LNCaP clone FGC (cell line): ENCODE data around the gene ARHGAP29.

Experiments used
- DNase-seq: peaks from one replicate; pipeline ENCODE4 v3.0.0-alpha.2; 2011; ENCODE audit warnings: low read depth
- H3K4me3 ChIP-seq: 2 replicates; pipeline ENCODE4 v1.5.1; 2011; ENCODE audit warnings: mild to moderate bottlenecking, low read depth, low read length, control low read depth
- CTCF ChIP-seq: IDR thresholded peaks from 2 replicates; pipeline ENCODE4 v1.5.1; 2012; ENCODE audit warnings: mild to moderate bottlenecking; ENCODE audit not compliant: control insufficient read depth, insufficient read depth; ENCODE audit errors: extremely low read depth

Gene ARHGAP29

GRCh38 chr1:94255476-94255875, 18.1 kb upstream of the ARHGAP29 start:
- no peak for TF ChIP-seq CTCF
- H3K4me3 ChIP-seq: no peak overlapping the region
- DNase-seq: no peak

DNA sequence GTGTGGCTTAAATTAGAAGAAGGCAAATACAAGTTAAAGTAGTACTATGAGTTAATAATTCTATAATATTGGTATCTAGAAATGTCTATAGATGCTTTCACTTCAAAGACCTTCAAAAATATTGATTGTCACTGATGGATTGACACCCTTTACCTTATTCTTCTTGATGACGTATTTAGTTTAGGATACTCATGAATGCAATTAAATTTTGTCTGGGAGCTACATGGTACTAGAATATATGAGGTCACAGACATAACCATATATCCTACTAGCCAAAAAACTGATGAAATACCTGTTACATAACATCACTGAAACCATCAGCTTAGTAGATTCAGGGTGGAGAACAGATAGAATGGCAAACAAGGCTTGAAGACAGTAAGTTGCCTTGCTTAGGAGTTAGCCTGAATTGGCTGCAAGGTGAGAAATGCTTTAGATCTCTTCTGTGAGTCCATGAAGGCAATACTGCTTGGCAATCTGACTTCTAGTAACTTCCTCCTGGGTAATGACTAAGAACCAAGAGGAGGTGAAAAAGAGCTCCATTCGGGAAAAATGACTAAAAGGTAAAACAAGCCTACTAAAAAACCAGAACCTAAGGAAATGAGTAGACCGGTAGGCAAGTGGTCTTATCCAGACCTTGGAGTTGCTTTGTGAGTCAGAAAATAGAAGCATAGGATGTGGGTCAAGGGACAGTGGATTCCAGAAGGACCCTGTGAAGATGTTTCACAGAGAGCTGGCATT, 16.9 kb upstream of the ARHGAP29 start:
- H3K4me3 ChIP-seq: no peak overlapping the region
- TF ChIP-seq CTCF: no peak
- DNase-seq: no peak

DNA sequence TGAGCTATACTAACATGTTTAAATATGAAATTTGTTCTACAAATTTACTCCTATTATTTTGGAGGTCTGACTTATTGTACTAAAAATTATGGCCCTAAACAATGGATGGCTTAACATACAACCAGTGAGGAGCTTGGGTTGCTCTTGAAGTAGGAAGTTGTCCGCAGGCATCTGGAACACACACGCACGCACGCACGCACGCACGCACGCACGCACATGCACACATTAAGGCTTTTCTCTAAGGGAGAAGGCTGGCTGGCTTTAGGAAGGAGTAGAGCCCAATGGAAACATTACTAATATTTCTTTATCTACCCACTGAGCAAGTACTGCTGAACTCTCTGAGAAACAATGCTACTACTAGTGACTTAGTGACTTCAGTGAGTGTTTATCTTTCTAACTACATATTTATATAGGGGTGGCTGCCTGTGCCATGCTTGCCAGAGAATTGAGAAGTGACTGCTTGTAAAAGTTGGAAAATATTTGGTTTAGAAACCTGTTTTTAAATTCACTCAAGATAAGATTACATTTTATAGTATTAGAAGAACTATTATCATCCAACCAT, 16.2 kb upstream of the ARHGAP29 start:
- TF ChIP-seq CTCF: no peak
- peak; percentile 88 for DNase-seq
- peak overlapping the region; percentile 7; the same call in 1 of the 2 replicates for H3K4me3 ChIP-seq

- H3K4me3 ChIP-seq: no peak overlapping the region
- TF ChIP-seq CTCF: no peak
- no peak for DNase-seq
These were observed 13.0 kb upstream of the ARHGAP29 start for GRCh38 chr1:94250341-94250740.

DNA sequence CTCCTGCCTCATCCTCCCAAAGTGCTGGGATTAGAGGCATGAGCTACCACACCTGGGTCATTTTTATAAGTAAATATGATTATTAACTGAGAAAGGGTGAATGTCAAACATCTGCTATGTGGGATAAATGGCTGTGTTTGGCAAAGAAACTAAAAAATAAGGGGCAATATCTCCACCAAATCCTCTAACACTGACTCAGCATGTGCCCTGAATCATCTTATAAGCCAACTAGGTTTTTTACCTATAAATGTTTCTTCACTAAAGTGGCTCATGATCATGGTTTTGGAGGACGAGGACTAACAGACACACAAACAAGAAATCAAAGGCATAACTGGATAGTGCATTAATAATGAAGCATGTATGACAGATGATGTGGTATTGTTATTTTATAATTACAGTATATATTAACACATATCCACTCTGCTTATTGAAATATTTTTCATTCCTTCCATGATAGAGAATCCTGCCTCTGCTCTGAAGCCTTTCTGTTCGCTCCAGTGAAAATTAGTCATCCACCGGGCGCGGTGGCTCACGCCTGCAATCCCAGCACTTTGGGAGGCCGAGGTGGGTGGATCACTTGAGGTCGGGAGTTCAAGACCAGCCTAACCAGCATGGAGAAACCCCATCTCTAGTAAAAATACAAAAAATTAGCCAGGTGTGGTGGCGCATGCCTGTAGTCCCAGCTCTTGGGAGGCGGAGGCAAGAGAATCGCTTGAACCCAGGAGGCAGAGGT, 11.7 kb upstream of the ARHGAP29 start:
- no peak for TF ChIP-seq CTCF
- H3K4me3 ChIP-seq: no peak overlapping the region
- DNase-seq: no peak

DNA sequence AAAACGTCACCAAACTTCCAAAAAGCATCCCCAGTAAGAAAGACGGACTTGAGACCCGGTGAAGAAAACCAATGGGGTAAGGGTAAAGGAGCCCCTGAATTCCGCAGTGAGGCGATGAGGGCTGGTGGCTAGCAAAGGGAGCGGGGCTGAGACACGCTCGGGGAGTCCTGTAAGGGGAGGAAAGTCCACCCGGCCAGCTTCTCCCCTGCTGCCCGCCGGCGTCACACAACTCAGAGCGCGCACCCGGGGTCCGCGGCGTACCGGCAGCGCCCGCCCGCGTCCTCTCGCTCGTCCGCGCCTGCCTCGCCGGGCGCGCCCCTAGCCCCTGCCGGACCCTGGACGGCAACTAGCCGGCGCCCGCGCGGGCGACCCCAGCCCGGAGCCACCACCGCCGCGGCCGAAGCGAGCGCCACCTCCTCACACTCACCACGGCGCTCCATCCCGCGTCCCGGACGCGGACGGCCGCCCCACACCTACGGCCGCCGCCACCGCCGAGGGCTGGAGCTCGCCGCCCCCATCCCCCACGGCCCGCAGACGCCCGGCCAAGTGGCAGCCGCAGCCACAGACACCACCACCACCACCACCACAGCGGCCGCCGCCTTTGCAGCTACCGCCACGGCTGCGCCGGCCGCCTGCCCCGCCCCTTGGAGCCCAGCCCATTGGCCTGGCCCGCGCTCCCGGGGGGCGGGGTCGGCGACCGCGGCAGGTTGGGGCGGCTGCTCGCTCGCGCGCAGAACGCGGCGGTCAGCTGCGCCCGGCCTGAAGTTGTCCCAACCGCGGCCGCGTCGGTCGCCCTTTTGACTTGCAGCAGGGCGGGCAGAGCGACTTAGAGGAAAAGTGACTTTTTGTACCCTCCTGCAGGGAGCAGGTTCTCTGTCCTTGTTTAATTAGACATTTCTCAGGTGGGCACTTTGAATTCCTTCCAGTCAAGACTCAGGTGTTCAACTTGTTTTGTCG, 10.0 kb upstream of the ARHGAP29 start:
- no peak for DNase-seq
- TF ChIP-seq CTCF: no peak
- H3K4me3 ChIP-seq: peak overlapping the region; percentile 64
